Measurements from ENCODE around the gene NOC4L. TPM values are rescaled to one million over a fixed set of nuclear protein-coding genes. Genes with fewer than 3 reads are reported as not detected.

The NOC4L gene
- total and polyA plus RNA-seq, 2 experiments from 2014 or later = 42.4 to 54.7 TPM

DNA sequence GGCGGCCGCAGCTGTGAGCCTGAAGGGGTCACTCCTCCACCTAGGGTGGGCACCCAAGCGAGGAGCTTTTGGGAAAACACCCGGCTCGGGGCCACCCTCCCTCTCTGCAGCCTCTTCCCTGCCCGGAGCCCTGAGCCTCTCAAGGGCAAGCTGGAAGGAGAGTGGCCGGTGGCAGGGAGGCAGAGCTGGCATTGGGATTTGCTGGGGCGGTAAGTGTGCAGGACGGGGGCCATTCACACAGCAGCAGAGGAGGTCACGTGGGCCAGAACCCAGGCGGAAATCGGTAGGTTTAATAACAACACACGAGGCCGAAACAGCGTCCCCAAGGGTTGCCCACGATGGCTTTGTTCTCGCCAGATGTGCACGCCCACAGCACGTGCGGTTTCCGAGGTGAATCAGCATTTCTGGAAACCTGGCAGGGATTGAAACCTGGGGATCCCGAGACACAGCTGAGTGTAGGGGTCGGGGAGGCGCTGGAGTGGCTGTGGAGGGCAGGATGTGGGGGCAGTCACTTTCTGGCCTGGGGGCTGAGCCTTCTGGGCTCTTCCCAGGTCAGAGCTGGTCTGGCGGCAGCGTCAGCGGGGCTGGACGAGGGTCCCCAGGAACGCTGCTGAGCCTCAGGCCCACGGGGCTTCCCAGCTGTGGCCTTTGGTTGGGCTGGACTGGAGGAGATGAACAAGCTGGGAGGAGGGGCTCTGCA lies 23.5 kb downstream of the NOC4L start (continued):
- TF ChIP-seq, protein P1, sequence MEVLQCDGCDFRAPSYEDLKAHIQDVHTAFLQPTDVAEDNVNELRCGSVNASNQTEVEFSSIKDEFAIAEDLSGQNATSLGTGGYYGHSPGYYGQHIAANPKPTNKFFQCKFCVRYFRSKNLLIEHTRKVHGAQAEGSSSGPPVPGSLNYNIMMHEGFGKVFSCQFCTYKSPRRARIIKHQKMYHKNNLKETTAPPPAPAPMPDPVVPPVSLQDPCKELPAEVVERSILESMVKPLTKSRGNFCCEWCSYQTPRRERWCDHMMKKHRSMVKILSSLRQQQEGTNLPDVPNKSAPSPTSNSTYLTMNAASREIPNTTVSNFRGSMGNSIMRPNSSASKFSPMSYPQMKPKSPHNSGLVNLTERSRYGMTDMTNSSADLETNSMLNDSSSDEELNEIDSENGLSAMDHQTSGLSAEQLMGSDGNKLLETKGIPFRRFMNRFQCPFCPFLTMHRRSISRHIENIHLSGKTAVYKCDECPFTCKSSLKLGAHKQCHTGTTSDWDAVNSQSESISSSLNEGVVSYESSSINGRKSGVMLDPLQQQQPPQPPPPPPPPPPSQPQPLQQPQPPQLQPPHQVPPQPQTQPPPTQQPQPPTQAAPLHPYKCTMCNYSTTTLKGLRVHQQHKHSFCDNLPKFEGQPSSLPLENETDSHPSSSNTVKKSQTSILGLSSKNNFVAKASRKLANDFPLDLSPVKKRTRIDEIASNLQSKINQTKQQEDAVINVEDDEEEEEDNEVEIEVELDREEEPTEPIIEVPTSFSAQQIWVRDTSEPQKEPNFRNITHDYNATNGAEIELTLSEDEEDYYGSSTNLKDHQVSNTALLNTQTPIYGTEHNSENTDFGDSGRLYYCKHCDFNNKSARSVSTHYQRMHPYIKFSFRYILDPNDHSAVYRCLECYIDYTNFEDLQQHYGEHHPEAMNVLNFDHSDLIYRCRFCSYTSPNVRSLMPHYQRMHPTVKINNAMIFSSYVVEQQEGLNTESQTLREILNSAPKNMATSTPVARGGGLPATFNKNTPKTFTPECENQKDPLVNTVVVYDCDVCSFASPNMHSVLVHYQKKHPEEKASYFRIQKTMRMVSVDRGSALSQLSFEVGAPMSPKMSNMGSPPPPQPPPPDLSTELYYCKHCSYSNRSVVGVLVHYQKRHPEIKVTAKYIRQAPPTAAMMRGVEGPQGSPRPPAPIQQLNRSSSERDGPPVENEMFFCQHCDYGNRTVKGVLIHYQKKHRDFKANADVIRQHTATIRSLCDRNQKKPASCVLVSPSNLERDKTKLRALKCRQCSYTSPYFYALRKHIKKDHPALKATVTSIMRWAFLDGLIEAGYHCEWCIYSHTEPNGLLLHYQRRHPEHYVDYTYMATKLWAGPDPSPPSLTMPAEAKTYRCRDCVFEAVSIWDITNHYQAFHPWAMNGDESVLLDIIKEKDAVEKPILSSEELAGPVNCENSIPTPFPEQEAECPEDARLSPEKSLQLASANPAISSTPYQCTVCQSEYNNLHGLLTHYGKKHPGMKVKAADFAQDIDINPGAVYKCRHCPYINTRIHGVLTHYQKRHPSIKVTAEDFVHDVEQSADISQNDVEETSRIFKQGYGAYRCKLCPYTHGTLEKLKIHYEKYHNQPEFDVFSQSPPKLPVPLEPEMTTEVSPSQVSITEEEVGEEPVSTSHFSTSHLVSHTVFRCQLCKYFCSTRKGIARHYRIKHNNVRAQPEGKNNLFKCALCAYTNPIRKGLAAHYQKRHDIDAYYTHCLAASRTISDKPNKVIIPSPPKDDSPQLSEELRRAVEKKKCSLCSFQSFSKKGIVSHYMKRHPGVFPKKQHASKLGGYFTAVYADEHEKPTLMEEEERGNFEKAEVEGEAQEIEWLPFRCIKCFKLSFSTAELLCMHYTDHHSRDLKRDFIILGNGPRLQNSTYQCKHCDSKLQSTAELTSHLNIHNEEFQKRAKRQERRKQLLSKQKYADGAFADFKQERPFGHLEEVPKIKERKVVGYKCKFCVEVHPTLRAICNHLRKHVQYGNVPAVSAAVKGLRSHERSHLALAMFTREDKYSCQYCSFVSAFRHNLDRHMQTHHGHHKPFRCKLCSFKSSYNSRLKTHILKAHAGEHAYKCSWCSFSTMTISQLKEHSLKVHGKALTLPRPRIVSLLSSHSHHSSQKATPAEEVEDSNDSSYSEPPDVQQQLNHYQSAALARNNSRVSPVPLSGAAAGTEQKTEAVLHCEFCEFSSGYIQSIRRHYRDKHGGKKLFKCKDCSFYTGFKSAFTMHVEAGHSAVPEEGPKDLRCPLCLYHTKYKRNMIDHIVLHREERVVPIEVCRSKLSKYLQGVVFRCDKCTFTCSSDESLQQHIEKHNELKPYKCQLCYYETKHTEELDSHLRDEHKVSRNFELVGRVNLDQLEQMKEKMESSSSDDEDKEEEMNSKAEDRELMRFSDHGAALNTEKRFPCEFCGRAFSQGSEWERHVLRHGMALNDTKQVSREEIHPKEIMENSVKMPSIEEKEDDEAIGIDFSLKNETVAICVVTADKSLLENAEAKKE (CRISPR knock-in tag; IDR thresholded peaks at IDR 0.05) = no peak

DNA sequence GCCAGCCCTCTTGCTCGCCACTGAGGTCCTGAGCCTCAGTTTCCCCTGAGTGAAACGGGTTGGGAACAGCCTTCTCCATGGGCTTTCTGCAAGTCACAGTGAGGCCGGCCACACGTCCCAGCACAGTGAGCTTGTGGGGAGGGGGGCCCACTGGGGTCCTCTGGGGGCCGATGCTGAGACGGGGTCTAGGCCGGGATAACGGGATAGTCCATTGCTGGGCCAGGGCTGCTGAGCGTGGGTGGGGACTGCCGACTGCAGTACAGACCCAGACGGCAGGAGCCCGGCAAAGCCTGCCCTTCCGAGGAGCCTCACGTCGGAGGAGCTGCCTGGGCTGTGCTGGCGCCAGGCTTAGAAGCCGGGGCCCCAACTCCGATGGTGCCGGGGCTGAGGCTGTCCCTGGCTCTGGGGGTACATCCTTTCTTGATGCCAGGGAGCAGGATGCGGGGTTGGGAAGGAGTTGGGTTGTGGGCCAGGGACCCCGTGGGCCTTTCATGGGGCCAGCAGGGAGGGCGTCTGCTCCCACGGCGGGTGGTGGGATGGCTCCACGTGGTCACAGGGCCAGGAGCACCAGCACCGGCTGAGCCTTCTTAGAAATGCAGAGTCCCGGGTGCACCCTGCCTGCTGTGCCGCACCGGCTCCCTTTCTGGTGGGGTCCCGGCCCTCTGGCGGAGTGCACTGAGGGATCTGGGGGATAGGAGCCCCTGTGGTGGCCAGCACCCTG lies 24.2 kb downstream of the NOC4L start:
- Histone ChIP-seq H3K79me2 (replicated peaks; ENCODE audit: insufficient read depth) (no peaks in the 10 kb centered on the region), H4K20me1 (replicated peaks; ENCODE audit: insufficient read depth) (no peaks in the 10 kb centered on the region), H3K4me1 (ENCODE audit: insufficient read depth) (no peaks in the 10 kb centered on the region), H3K27ac (ENCODE audit: low read depth) (no peak overlapping the region), H3K4me3 (no peak overlapping the region), H2AFZ (no peak overlapping the region), H3K36me3 (ENCODE audit: insufficient read depth) (no peaks in the 10 kb centered on the region), H3K9me2 (ENCODE audit: insufficient read depth) (no peaks in the 10 kb centered on the region), H3K27me3 (ENCODE audit: insufficient read depth) (no peaks in the 10 kb centered on the region), H3F3A (replicated peaks; ENCODE audit: low read depth) (no peaks in the 10 kb centered on the region), H3K4me2 (no peak overlapping the region)
- peaks cover 13% of the 10 kb centered on the region for H3K9me3 Mint-ChIP-seq
- no peaks in the 10 kb centered on the region; the same call in 2 of the 3 replicates for H3K36me3 Mint-ChIP-seq (ENCODE audit: low read depth)
- no peak overlapping the region for H3K4me3 Mint-ChIP-seq
- H3K27ac Mint-ChIP-seq = no peak overlapping the region
- DNase-seq (ENCODE audit: low spot score) = no peak
- H3K27me3 Mint-ChIP-seq (ENCODE audit: insufficient read depth, low read depth, poor library complexity) = peaks cover 17% of the 10 kb centered on the region
- no peaks in the 10 kb centered on the region for H3K4me1 Mint-ChIP-seq
- no peak for ATAC-seq
- TF ChIP-seq POLR2AphosphoS5 (IDR thresholded peaks at IDR 0.05; ENCODE audit: low read depth) = no peak
- no peak for TF ChIP-seq JUNB (IDR thresholded peaks at IDR 0.05; ENCODE audit: unreplicated experiment)
- TF ChIP-seq EZH2 (IDR thresholded peaks at IDR 0.05; ENCODE audit: low read depth, unreplicated experiment) = no peak

Measured in GM23338 (cell line).